ENCODE measurements around the gene PWWP2A.

GRCh38 chr5:160128632-160129031, 9.4 kb upstream of the PWWP2A start:
- TF ChIP-seq CTCF (IDR thresholded peaks at IDR 0.05; ENCODE audit: low read depth, low read length) (no peak), EZH2phosphoT487 (IDR thresholded peaks at IDR 0.05; ENCODE audit: low read depth) (no peak)
